ENCODE results near the gene AKAP6. TPM values are rescaled to one million over a fixed set of nuclear protein-coding genes. Genes with fewer than 3 reads are reported as not detected.

The AKAP6 gene
- total RNA-seq, 1 experiment from 2014 or later: 1.1 TPM

- Histone ChIP-seq H3K9me3 (ENCODE audit: control insufficient read depth, low read depth, low read length) (no peaks in the 10 kb centered on the region), H3K23me2 (ENCODE audit: insufficient read length, low read depth, low read length, poor library complexity, severe bottlenecking) (no peaks in the 10 kb centered on the region), H3K27me3 (ENCODE audit: insufficient read depth, low read length) (no peaks in the 10 kb centered on the region), H4K5ac (ENCODE audit: insufficient read length, low read depth, low read length) (no peak overlapping the region), H2AFZ (ENCODE audit: low read length) (no peak overlapping the region), H2BK5ac (ENCODE audit: insufficient read length, low read length) (no peak overlapping the region), H3K27ac (ENCODE audit: insufficient read length, low read depth, low read length) (no peak overlapping the region), H3K23ac (ENCODE audit: insufficient read length, low read depth, low read length) (no peak overlapping the region), H2BK20ac (ENCODE audit: low read depth, low read length, poor library complexity, severe bottlenecking) (no peak overlapping the region), H2BK12ac (ENCODE audit: insufficient read length, low read depth, low read length) (no peak overlapping the region), H3T11ph (ENCODE audit: low read length) (no peak overlapping the region), H3K14ac (ENCODE audit: insufficient read depth, low read length) (no peak overlapping the region), H3K9ac (ENCODE audit: extremely low read depth, insufficient read length, low read length) (no peak overlapping the region), H3K79me2 (ENCODE audit: insufficient read depth, low read length) (no peaks in the 10 kb centered on the region), H4K91ac (ENCODE audit: insufficient read length, low read depth, low read length) (no peak overlapping the region), H3K18ac (ENCODE audit: insufficient read length, low read depth, low read length) (no peak overlapping the region), H4K8ac (replicated peaks; ENCODE audit: insufficient read length, low read depth, low read length) (no peak overlapping the region), H3K4ac (ENCODE audit: low read depth, low read length) (no peak overlapping the region), H3K4me1 (ENCODE audit: insufficient read depth, low read length) (no peaks in the 10 kb centered on the region), H3K4me2 (ENCODE audit: insufficient read depth, insufficient read length, low read length) (no peak overlapping the region), H2AK5ac (ENCODE audit: insufficient read length, low read length) (no peak overlapping the region), H4K20me1 (ENCODE audit: control insufficient read depth, insufficient read depth, insufficient read length) (no peaks in the 10 kb centered on the region), H3K79me1 (ENCODE audit: insufficient read depth, low read depth, low read length, poor library complexity, severe bottlenecking) (no peaks in the 10 kb centered on the region), H3K56ac (ENCODE audit: insufficient read length, low read depth, low read length) (no peak overlapping the region), H2BK120ac (ENCODE audit: low read depth, low read length, poor library complexity, severe bottlenecking) (no peak overlapping the region), H2BK15ac (ENCODE audit: low read depth, low read length) (no peak overlapping the region)
- no peaks in the 10 kb centered on the region for H3K36me3 Mint-ChIP-seq (ENCODE audit: insufficient read depth in 1 of 3, low read depth in 3 of 3)
- H3K4me1 Mint-ChIP-seq: peaks cover 4 to 5% of the 10 kb centered on the region in 2 experiments; a peak in 2 of 4 replicates
- no peak overlapping the region for H3K27ac Mint-ChIP-seq
- no peaks in the 10 kb centered on the region for H3K27me3 Mint-ChIP-seq (ENCODE audit: low read depth)
- no peak overlapping the region for H3K4me3 Mint-ChIP-seq
- no peaks in the 10 kb centered on the region for H3K9me3 Mint-ChIP-seq
- no CpG with 5 or more reads among the region's 3 CpGs for WGBS (ENCODE audit: extremely low coverage, insufficient read length, low lambda C conversion rate)
- DNase-seq: no peak
- TF ChIP-seq, protein P1, sequence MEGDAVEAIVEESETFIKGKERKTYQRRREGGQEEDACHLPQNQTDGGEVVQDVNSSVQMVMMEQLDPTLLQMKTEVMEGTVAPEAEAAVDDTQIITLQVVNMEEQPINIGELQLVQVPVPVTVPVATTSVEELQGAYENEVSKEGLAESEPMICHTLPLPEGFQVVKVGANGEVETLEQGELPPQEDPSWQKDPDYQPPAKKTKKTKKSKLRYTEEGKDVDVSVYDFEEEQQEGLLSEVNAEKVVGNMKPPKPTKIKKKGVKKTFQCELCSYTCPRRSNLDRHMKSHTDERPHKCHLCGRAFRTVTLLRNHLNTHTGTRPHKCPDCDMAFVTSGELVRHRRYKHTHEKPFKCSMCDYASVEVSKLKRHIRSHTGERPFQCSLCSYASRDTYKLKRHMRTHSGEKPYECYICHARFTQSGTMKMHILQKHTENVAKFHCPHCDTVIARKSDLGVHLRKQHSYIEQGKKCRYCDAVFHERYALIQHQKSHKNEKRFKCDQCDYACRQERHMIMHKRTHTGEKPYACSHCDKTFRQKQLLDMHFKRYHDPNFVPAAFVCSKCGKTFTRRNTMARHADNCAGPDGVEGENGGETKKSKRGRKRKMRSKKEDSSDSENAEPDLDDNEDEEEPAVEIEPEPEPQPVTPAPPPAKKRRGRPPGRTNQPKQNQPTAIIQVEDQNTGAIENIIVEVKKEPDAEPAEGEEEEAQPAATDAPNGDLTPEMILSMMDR (conservative IDR thresholded peaks at IDR 0.05): no peak
Measured at GRCh38 chr14:32510815-32511214, 181.7 kb downstream of the AKAP6 start.

Measured in H9 (cell line).